Measurements from ENCODE around the gene DPF3. TPM values are rescaled to one million over a fixed set of nuclear protein-coding genes. Genes with fewer than 3 reads are reported as not detected.

DPF3 gene
- total RNA-seq, 1 donor from 2014 or later, result 4.3 TPM

- H3K27me3 Mint-ChIP-seq (ENCODE audit: insufficient read depth), result peaks cover 5% of the 10 kb centered on the region
- no peak for DNase-seq (ENCODE audit: low spot score)
- intact Hi-C loops (cut with micrococcal nuclease), result no loop called here
Measured at GRCh38 chr14:72614365-72614764, 279.5 kb downstream of the DPF3 start.

GRCh38 chr14:72613975-72614319 is 280.0 kb downstream of the DPF3 start:
- no peaks in the 10 kb centered on the region for H3K36me3 Mint-ChIP-seq (ENCODE audit: low read depth)
- intact Hi-C loops (cut with micrococcal nuclease), result no loop called here
- peaks cover 5% of the 10 kb centered on the region for H3K27me3 Mint-ChIP-seq (ENCODE audit: insufficient read depth)
- H3K9me3 Mint-ChIP-seq, result no peaks in the 10 kb centered on the region
- no peak for DNase-seq (ENCODE audit: low spot score)
- H3K4me1 Mint-ChIP-seq (ENCODE audit: low read depth), result no peaks in the 10 kb centered on the region
- no peak overlapping the region for H3K27ac Mint-ChIP-seq
- H3K4me3 Mint-ChIP-seq, result no peak overlapping the region

More at GRCh38 chr14:72614365-72614764, 279.5 kb downstream of the DPF3 start:
- no peaks in the 10 kb centered on the region for H3K4me1 Mint-ChIP-seq (ENCODE audit: low read depth)
- no peaks in the 10 kb centered on the region for H3K36me3 Mint-ChIP-seq (ENCODE audit: low read depth)
- H3K9me3 Mint-ChIP-seq, result no peaks in the 10 kb centered on the region
- H3K4me3 Mint-ChIP-seq, result no peak overlapping the region
- H3K27ac Mint-ChIP-seq, result no peak overlapping the region

- peaks cover 5% of the 10 kb centered on the region for H3K27me3 Mint-ChIP-seq (ENCODE audit: insufficient read depth)
- no peak overlapping the region for H3K4me3 Mint-ChIP-seq
- intact Hi-C loops (cut with micrococcal nuclease), result no loop called here
- H3K36me3 Mint-ChIP-seq (ENCODE audit: low read depth), result no peaks in the 10 kb centered on the region
- H3K27ac Mint-ChIP-seq, result no peak overlapping the region
- peaks cover 4% of the 10 kb centered on the region for H3K4me1 Mint-ChIP-seq (ENCODE audit: low read depth)
- H3K9me3 Mint-ChIP-seq, result no peaks in the 10 kb centered on the region
- DNase-seq (ENCODE audit: low spot score), result no peak
Measured at GRCh38 chr14:72613231-72613974, 280.5 kb downstream of the DPF3 start.

GRCh38 chr14:72612041-72612440 is 281.9 kb downstream of the DPF3 start:
- Mint-ChIP-seq H3K9me3 (no peaks in the 10 kb centered on the region), H3K4me1 (ENCODE audit: low read depth) (peaks cover 11% of the 10 kb centered on the region), H3K27me3 (ENCODE audit: insufficient read depth) (peaks cover 5% of the 10 kb centered on the region), H3K36me3 (ENCODE audit: low read depth) (no peaks in the 10 kb centered on the region), H3K4me3 (no peak overlapping the region), H3K27ac (no peak overlapping the region)
- intact Hi-C loops (cut with micrococcal nuclease), result no loop called here
- DNase-seq (ENCODE audit: low spot score), result no peak

GRCh38 chr14:72611506-72611905 is 282.4 kb downstream of the DPF3 start:
- intact Hi-C loops (cut with micrococcal nuclease), result no loop called here
- Mint-ChIP-seq H3K27ac (no peak overlapping the region), H3K4me3 (no peak overlapping the region), H3K36me3 (ENCODE audit: low read depth) (no peaks in the 10 kb centered on the region), H3K9me3 (no peaks in the 10 kb centered on the region), H3K4me1 (ENCODE audit: low read depth) (peaks cover 11% of the 10 kb centered on the region), H3K27me3 (ENCODE audit: insufficient read depth) (peaks cover 7% of the 10 kb centered on the region)
- DNase-seq (ENCODE audit: low spot score), result no peak

- H3K27me3 Mint-ChIP-seq (ENCODE audit: insufficient read depth), result peaks cover 7% of the 10 kb centered on the region
- no peak for DNase-seq (ENCODE audit: low spot score)
- H3K9me3 Mint-ChIP-seq, result no peaks in the 10 kb centered on the region
- intact Hi-C loops (cut with micrococcal nuclease), result no loop called here
- no peak overlapping the region for H3K27ac Mint-ChIP-seq
- no peaks in the 10 kb centered on the region for H3K36me3 Mint-ChIP-seq (ENCODE audit: low read depth)
- peaks cover 11% of the 10 kb centered on the region for H3K4me1 Mint-ChIP-seq (ENCODE audit: low read depth)
- no peak overlapping the region for H3K4me3 Mint-ChIP-seq
Measured at GRCh38 chr14:72610831-72611200, 283.1 kb downstream of the DPF3 start.

- Mint-ChIP-seq H3K27ac (no peak overlapping the region), H3K36me3 (ENCODE audit: low read depth) (no peaks in the 10 kb centered on the region), H3K27me3 (ENCODE audit: insufficient read depth) (peaks cover 7% of the 10 kb centered on the region), H3K4me1 (ENCODE audit: low read depth) (peaks cover 11% of the 10 kb centered on the region), H3K4me3 (no peak overlapping the region), H3K9me3 (no peaks in the 10 kb centered on the region)
- intact Hi-C loops (cut with micrococcal nuclease), result no loop called here
- no peak for DNase-seq (ENCODE audit: low spot score)
Measured at GRCh38 chr14:72610096-72610830, 283.6 kb downstream of the DPF3 start.

GRCh38 chr14:72609205-72609916 is 284.5 kb downstream of the DPF3 start:
- intact Hi-C loops (cut with micrococcal nuclease), result no loop called here
- no peak overlapping the region for H3K4me3 Mint-ChIP-seq
- H3K9me3 Mint-ChIP-seq, result no peaks in the 10 kb centered on the region
- H3K36me3 Mint-ChIP-seq (ENCODE audit: low read depth), result no peaks in the 10 kb centered on the region
- H3K27ac Mint-ChIP-seq, result no peak overlapping the region
- DNase-seq (ENCODE audit: low spot score), result no peak
- H3K27me3 Mint-ChIP-seq (ENCODE audit: insufficient read depth), result peaks cover 15% of the 10 kb centered on the region
- peaks cover 11% of the 10 kb centered on the region for H3K4me1 Mint-ChIP-seq (ENCODE audit: low read depth)

- H3K27me3 Mint-ChIP-seq (ENCODE audit: insufficient read depth), result peaks cover 21% of the 10 kb centered on the region
- no peaks in the 10 kb centered on the region for H3K36me3 Mint-ChIP-seq (ENCODE audit: low read depth)
- intact Hi-C loops (cut with micrococcal nuclease), result no loop called here
- H3K4me1 Mint-ChIP-seq (ENCODE audit: low read depth), result peaks cover 11% of the 10 kb centered on the region
- H3K9me3 Mint-ChIP-seq, result no peaks in the 10 kb centered on the region
- no peak overlapping the region for H3K4me3 Mint-ChIP-seq
- DNase-seq (ENCODE audit: low spot score), result no peak
- H3K27ac Mint-ChIP-seq, result no peak overlapping the region
Measured at GRCh38 chr14:72608391-72609204, 285.3 kb downstream of the DPF3 start.

- intact Hi-C loops (cut with micrococcal nuclease), result no loop called here
- H3K4me1 Mint-ChIP-seq (ENCODE audit: low read depth), result peaks cover 11% of the 10 kb centered on the region
- H3K4me3 Mint-ChIP-seq, result no peak overlapping the region
- no peak for DNase-seq (ENCODE audit: low spot score)
- H3K27me3 Mint-ChIP-seq (ENCODE audit: insufficient read depth), result peaks cover 24% of the 10 kb centered on the region
- H3K27ac Mint-ChIP-seq, result no peak overlapping the region
- no peaks in the 10 kb centered on the region for H3K9me3 Mint-ChIP-seq
- H3K36me3 Mint-ChIP-seq (ENCODE audit: low read depth), result no peaks in the 10 kb centered on the region
Measured at GRCh38 chr14:72607386-72608130, 286.3 kb downstream of the DPF3 start.

- Mint-ChIP-seq H3K27me3 (ENCODE audit: insufficient read depth) (peaks cover 21% of the 10 kb centered on the region), H3K4me1 (ENCODE audit: low read depth) (peaks cover 11% of the 10 kb centered on the region), H3K4me3 (no peak overlapping the region)
Measured at GRCh38 chr14:72606879-72607278, 287.0 kb downstream of the DPF3 start.

GRCh38 chr14:72605921-72606220 is 288.0 kb downstream of the DPF3 start:
- Mint-ChIP-seq H3K4me3 (no peak overlapping the region), H3K9me3 (no peaks in the 10 kb centered on the region), H3K36me3 (ENCODE audit: low read depth) (no peaks in the 10 kb centered on the region), H3K4me1 (ENCODE audit: low read depth) (peaks cover 11% of the 10 kb centered on the region), H3K27me3 (ENCODE audit: insufficient read depth) (peaks cover 30% of the 10 kb centered on the region), H3K27ac (no peak overlapping the region)
- DNase-seq (ENCODE audit: low spot score), result no peak
- intact Hi-C loops (cut with micrococcal nuclease), result no loop called here

More at GRCh38 chr14:72606879-72607278, 287.0 kb downstream of the DPF3 start:
- Mint-ChIP-seq H3K27ac (no peak overlapping the region), H3K9me3 (no peaks in the 10 kb centered on the region), H3K36me3 (ENCODE audit: low read depth) (no peaks in the 10 kb centered on the region)
- intact Hi-C loops (cut with micrococcal nuclease), result no loop called here
- no peak for DNase-seq (ENCODE audit: low spot score)

All from activated T-helper 1 cell treated with anti-CD3 and anti-CD28 coated beads, Interleukin-12 subunit alpha, Interleukin-12 subunit beta, Interleukin-2, Interleukin-4 antibody, amounts not matched to agents 30 ng/mL and 10 ng/mL and 1 ng/mL, durations not matched to agents 14 hours and 24 hours and 36 hours (primary cell).